Fibroblast of skin of right quadriceps (primary cell): ENCODE data around the gene STIMATE.

Source experiments
- DNase-seq: peaks from one replicate; pipeline ENCODE4 v3.0.0-alpha.2; 2013

STIMATE gene

GRCh38 chr3:52788890-52789745 is 108.2 kb downstream of the STIMATE start:
- no peak for DNase-seq

- no peak for DNase-seq
These were observed 109.4 kb downstream of the STIMATE start for GRCh38 chr3:52787672-52788625.

- no peak for DNase-seq
These were observed 110.1 kb downstream of the STIMATE start for GRCh38 chr3:52787246-52787645.
